ENCODE data around the gene DXO.

GRCh38 chr6:31945507-31946369, 26.2 kb downstream of the DXO start, which contains the start of gene CFB:
- TF ChIP-seq, protein P1, sequence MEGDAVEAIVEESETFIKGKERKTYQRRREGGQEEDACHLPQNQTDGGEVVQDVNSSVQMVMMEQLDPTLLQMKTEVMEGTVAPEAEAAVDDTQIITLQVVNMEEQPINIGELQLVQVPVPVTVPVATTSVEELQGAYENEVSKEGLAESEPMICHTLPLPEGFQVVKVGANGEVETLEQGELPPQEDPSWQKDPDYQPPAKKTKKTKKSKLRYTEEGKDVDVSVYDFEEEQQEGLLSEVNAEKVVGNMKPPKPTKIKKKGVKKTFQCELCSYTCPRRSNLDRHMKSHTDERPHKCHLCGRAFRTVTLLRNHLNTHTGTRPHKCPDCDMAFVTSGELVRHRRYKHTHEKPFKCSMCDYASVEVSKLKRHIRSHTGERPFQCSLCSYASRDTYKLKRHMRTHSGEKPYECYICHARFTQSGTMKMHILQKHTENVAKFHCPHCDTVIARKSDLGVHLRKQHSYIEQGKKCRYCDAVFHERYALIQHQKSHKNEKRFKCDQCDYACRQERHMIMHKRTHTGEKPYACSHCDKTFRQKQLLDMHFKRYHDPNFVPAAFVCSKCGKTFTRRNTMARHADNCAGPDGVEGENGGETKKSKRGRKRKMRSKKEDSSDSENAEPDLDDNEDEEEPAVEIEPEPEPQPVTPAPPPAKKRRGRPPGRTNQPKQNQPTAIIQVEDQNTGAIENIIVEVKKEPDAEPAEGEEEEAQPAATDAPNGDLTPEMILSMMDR (IDR thresholded peaks at IDR 0.05), result no peak
- no peak for TF ChIP-seq POLR2A (IDR thresholded peaks at IDR 0.05)

Measured in lower leg skin (tissue), 3 donors.